ENCODE data around the gene CAD. TPM values are rescaled to one million over a fixed set of nuclear protein-coding genes. Genes with fewer than 3 reads are reported as not detected.

CAD gene
- total and polyA plus RNA-seq, 9 of the 15 experiments (the other 6 are each of a cell fraction or from before 2014, with no cell fraction given) = 7.5 to 126 (median 33.7) TPM

GRCh38 chr2:27211943-27212625 is 5.1 kb upstream of the CAD start, which contains the start of the genes ATRAID and SLC5A6 (continued):
- TF ChIP-seq ATF6 (CRISPR knock-in tag; IDR thresholded peaks at IDR 0.05) = 0 out of 2 replicates have a peak, but pooled peaks have one; percentile 84
- peak; percentile 56; the same call in 1 of the 2 replicates for TF ChIP-seq SRSF1 (IDR thresholded peaks at IDR 0.05; ENCODE audit: low read depth, low read length)
- TF ChIP-seq ZNF431 (CRISPR knock-in tag; IDR thresholded peaks at IDR 0.05) = peak; percentile 36; the same call in 1 of the 2 replicates
- TF ChIP-seq E4F1 (CRISPR knock-in tag; IDR thresholded peaks at IDR 0.05; ENCODE audit: borderline replicate concordance) = peak; percentile 27; the same call in 1 of the 2 replicates
- TF ChIP-seq IRF1 (CRISPR knock-in tag; IDR thresholded peaks at IDR 0.05; ENCODE audit: borderline replicate concordance) = no peak
- TF ChIP-seq TBP (optimal IDR thresholded peaks at IDR 0.05; ENCODE audit: low read depth, low read length) = peak; percentile 86
- TF ChIP-seq TCF3 (CRISPR knock-in tag; IDR thresholded peaks at IDR 0.05) = peak; percentile 50
- no peak for TF ChIP-seq MED1 (CRISPR knock-in tag; IDR thresholded peaks at IDR 0.05; ENCODE audit: borderline replicate concordance)
- TF ChIP-seq SLC30A9 (CRISPR knock-in tag; IDR thresholded peaks at IDR 0.05) = no peak
- TF ChIP-seq U2AF1 (optimal IDR thresholded peaks at IDR 0.05; ENCODE audit: low read depth, low read length) = peak; percentile 79
- TF ChIP-seq HEY1 (CRISPR knock-in tag; IDR thresholded peaks at IDR 0.05; ENCODE audit: borderline replicate concordance) = no peak
- TF ChIP-seq RFX1 (IDR thresholded peaks at IDR 0.05) = no peak
- no peak for TF ChIP-seq ZC3H11A (IDR thresholded peaks at IDR 0.05; ENCODE audit: low read depth, low read length)
- TF ChIP-seq PCBP1 (IDR thresholded peaks at IDR 0.05; ENCODE audit: low read depth, low read length, poor library complexity, severe bottlenecking) = peak; percentile 53
- TF ChIP-seq RBFOX2 (IDR thresholded peaks at IDR 0.05; ENCODE audit: low read depth, low read length) = peak; percentile 99
- no peak for TF ChIP-seq ZNF785 (CRISPR knock-in tag; IDR thresholded peaks at IDR 0.05)
- TF ChIP-seq ETS1 (conservative IDR thresholded peaks at IDR 0.05; ENCODE audit: control insufficient read depth, low read depth, low read length) = 0 out of 2 replicates have a peak, but pooled peaks have one; percentile 3
- peak; percentile 14 to 36; a peak in 2 of 4 replicates for TF ChIP-seq SIN3A (IDR thresholded peaks at IDR 0.05; ENCODE audit: borderline replicate concordance in 2 of 2, control insufficient read depth in 1 of 2, low read depth in 2 of 2, low read length in 2 of 2)
- TF ChIP-seq GTF2A2 (tag; IDR thresholded peaks at IDR 0.05) = peak; percentile 31; the same call in 1 of the 2 replicates
- TF ChIP-seq L3MBTL2 (IDR thresholded peaks at IDR 0.05) = peak; percentile 48
